GM19043 (cell line): ENCODE data around the gene CACNA2D2.

ENCODE experiments used
- ATAC-seq: cut with Tn5 transposase; IDR thresholded peaks from one replicate; pipeline ENCODE4 v1.9.1; 2021; ENCODE audit warnings: low read depth; ENCODE audit not compliant: unreplicated experiment

Gene CACNA2D2

DNA sequence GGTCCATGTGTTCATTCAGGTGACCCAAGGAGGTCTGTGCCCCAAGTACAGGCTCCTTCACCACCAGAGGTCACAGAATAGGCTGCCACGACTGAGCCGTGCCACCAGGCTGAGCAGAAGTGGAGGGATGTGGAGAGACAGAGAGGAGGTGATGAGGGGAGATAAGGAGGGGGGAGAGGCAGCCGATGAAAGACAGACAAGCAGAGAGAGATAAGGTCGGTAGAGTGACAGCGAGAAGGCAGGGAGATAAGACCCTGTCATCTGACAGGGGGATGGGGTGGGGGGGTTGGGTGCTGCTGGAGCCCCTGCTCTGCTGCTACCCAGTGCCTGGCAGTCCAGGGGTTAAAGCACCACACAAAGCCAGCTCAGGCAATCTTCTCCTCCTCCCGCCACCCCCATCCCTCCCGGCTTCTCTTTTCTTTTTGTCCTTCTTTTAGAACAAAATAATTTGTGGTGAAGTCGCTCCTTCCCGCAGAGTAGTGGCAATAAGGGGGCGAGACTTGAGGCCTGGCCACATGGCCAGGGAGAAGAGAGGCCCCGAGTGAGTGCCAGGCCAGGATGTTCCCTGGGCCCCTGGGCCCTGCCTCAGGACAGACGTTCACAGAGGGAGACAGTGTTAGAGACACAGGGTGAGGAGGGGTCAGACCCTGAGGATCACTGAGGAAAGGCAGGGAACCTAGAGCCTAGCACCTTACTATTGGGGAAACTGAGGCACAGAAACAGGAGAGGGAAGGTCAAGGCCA is 67.9 kb downstream of the CACNA2D2 start:
- ATAC-seq, result no peak

DNA sequence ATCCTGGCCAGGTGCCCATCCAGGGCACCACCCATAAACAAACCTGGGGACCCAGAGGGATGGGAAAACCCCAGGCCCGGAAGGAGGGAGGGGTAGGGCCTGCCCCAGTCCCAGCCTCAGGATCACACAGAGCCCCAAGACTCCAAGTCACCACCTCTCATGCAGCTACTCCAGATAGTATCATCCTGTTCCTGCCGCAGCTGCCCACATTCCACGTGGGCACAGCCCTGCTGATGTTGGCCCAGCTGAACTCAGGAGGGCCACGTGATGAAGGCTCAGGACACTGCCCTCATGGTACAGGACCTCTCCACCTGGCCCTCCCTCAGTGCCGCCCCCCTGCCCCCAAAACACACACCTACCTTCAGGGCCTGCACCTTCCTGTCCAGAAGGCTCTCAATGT is 69.5 kb downstream of the CACNA2D2 start:
- ATAC-seq, result no peak

DNA sequence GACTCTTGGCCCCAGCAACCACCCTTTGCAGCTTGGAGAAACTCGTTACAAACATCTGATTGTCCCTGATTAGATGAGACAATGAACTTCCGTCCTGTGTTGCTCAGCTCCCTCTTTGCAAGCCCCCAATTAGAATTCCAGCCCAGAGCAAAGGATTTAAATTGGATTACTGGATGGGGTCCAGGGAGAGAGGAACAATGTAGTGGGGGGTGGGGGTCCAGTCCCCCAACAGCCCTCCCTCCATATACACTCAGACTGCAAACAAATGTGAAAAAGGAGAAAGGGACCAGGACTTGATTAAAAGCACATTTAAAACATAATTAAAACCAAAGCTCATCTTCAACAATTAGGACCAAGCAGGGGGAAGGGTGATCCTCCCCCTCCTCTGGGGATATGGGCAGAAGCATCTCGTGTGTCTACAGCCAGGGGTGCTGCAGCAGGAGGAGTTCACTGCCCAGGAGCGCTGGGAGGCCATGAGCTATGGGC is 72.4 kb downstream of the CACNA2D2 start:
- ATAC-seq, result no peak

DNA sequence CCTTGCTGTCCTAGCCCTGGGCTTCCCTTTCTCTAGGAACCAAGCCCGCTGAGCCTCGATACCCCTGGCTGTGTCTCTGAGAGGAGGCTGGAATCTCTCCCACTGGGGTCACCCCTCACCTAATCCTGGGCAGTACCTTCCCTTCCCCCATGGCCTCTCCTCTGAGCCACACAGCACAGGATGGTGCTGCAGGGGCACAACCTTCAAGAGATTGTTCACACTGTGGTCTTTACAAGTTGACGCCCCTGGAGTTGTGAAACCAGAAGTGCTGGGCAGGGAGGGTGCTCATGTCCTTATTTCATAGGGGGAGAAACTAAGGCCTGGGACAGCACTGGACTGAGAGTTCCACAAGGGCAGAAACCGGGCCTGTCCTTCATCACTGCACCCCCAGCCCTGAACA is 73.2 kb downstream of the CACNA2D2 start:
- no peak for ATAC-seq

DNA sequence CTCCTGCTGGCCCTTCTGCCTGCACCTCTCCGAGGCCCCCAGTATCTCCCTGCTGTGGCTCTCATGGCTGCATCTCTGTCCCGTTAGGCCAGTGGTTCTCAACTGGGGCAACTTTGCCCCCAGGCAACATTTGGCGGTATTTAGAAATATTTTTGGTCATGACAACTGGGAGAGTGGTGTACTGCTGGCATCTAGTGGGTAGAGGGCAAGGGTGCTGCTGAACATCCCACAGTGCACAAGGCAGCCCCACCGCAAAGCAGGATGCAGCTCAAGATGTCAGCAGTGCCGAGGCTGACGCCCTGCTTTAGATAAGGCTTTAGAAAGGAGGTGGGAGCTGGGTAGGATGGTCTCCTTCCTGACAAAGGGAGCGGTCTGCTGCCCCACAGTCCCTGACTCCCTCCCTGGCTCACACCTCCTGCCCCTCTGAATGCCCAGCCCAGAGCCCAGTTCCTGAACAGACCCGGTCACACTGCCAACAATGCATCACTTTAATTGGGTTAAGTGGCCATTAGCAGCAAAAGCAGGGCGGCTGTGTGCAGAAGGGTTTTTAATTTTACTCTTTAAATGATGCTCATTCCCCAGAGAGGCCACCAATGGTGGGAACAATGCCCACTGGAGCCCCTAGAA is 75.3 kb downstream of the CACNA2D2 start:
- no peak for ATAC-seq

DNA sequence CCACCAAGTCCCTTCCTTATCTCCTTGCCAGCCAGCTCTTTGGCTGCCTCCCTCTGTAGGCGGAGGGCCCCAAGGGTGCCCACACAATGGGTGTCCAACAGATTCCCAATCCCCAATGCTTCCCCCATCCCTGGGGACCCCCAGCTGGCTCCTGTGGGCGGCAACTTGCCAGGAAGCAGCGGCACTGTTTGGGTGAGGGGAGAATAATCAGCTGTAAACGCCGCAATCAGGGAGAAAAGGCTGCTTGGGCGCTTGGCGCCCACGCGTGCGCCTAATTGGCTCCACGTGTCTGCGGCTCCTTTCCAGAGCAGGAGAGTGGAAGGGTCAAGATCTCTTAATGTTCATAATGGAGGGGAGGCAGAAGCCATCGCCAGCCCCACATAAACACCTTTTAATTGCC is 76.2 kb downstream of the CACNA2D2 start:
- ATAC-seq, result no peak

DNA sequence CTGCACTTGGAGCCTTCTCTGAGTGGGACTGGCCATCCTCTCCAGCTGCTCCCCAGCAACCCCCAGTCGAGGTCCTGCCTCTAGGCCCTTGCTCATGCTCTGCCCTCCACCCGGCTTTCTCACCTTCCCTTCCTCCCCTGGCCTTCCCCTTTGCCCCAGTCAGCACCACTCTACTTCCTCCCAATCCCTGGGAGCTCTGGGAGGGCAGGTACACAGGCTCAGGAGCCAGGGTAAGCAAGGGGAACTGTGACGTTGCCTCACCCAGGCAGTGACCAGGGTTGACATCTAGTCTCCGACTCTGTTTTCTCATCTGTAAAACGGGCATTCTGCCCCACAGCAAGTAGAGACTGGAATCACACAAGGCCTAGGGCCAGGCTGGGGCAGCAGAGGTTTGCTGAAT is 77.5 kb downstream of the CACNA2D2 start:
- no peak for ATAC-seq

DNA sequence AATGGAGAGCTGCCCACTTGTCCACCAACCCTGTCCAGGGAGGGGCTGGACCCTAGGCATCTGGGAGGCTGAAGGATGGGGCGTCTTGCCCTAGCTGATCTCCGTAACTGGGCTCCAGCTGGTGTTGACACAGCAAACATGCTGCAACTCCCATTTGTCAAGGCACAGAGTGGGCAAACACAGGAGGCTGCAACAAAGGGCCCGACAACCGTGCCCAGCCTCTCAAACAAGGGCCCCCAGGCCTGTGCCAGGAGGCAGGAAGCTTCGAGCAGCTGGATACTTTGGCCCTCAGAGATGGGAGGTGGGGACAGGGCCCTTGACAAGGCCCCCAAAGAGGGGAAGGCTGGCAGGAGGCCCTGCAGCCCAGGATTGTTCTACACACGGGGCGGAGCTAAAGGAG is 79.9 kb downstream of the CACNA2D2 start:
- ATAC-seq, result no peak

DNA sequence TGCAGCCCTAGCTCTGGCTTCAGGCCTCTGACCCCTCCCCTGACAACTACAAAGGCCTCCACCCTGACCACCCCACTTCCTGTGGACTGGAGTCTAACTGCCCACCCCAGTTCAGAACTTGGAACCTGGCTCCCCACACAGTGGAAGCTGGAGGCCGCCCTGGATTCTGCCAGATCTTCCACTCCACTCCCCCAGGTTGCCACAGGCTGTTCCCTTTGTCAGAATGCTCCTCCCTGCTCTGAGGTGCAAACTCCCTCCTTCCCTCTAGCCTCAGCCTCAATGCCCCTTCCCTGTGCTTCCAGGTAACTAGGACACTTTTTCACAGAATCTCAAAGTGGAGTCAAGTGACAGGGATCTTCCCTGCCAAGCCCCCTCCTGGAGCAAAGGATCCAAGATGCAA is 81.3 kb downstream of the CACNA2D2 start:
- no peak for ATAC-seq

DNA sequence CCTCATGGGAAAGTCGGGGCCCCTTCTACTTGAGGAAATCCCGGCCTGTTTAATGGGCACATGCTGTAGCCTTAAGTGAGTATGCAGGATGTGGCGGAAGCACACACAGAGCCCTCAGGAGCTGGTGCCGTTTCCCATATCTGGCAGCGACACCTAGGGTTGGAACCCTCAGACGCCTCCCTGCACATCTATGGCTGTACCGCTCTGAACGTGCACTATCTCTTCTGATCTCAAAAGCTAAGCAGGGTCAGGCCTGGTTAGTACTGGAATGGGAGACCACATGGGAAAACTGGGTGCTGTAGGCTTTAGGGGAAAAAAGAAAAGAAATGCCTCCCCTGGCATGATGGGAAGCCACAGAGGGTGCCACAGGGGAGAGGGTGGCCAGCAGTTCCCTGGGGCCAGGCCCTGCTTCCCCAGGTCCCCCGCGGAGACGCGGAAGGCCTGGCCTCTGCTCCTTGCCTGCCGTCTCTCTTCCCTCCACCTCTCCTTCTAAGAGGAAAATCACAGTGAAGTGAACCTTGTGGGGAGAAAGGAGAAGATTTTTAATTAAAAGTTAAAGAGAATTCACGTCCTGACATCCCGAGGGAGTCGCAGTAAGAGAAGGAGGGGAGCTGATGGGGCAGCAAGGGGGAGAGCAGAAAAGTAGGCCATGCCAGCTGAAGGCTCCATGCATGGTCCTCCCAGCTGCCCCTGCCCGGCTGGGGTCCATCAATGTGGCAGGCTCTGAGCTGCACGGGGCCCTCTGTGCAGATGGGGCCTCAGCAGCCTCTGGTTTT is 83.7 kb downstream of the CACNA2D2 start:
- no peak for ATAC-seq

DNA sequence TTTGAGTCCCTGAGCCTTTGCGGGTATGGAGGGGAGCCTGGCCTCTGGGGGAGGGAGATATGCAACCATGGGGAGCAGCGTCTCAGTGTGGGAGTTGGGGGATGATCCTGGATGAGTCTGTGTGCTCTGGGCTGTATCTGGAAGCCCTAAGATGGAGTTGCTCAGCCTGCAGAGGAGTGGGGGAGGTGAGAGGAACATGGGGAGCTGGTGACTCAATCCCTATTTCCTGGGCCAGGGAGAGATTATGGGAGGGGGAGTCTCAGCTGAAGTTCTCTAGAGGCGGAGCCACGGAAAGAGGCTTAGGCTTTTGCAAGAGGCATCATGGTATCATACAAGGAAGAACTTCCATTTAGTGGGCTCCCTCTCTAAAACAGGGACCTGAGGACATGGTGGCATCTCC is 84.6 kb downstream of the CACNA2D2 start:
- ATAC-seq, result no peak

DNA sequence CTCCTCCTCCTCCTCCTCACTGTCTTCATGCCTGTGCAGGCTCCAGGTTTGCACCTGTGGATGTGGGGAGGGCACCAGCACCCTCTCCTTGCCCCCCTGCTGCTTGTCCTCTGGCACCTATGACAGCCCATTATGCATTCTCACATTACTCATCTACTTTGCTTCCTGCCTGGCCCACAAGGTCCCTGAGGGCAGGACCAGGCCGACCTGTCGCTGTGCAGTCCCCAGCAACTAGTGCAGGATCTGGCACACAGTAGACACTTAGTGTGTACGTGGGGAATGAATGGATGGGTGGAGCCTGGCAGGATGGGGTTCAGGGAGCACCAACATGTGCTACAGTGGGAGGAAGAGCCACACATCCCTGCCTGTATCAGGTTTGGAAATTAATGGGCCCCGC is 85.8 kb downstream of the CACNA2D2 start:
- ATAC-seq, result no peak

DNA sequence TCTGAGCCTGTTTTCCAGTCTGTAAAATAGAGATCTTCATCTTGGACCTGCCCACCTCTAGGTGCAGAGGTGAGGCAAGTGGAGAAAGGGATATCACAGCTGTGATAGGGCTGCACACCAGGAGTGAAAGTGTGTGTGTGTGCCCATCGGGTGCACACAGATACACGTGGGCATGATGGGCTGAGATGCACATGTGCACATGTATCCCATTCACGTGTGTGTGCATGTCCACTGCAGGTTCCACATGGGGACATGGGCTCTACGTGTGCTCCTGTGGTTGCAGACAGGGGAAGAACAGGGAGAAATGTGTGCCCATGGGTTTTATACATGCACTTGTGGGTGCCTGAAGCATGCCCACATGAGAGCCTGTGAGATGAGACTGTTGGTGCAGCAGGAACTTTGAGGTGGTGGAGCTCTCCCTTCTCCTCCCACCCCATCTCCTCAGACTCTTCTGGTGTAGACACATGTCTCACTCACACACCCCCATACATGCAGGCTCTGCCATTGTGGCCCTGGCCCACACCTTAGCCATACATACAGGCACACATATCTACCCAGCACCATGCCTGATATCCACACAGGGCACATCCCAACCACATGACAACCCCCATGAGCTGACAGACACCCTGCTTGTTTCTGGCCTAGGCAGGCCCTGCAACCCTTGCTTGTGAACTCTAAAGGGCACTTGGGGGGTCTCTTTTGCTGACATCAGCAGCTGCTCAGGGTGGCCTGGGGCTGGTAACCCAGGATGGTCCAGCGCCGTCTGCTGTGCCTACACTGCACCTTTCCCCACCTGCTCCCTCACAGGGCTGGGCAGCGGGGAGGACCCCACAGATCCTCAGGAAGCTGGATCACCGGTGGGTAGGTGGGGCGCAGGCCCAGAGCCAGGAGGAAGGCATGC is 86.4 kb downstream of the CACNA2D2 start:
- ATAC-seq, result no peak

DNA sequence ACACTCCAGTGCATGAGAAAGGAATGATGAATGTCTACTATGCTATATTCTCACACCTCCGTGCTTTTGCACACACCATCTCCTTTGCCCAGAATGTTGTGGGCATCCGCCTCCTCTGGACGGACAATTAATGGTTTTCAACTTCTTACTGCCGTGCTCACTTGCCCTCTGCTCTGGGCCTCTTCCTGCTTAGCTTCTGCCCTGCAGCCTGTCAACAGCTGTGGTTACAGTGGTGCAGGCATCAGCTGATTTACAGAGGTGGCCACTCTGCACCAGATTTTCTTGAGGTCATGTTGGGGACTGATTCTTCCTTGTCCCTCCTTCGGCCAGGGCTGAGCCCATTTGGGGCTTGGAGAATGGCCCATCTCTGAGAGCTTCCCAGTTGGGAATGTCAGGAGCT is 87.6 kb downstream of the CACNA2D2 start:
- ATAC-seq, result no peak

DNA sequence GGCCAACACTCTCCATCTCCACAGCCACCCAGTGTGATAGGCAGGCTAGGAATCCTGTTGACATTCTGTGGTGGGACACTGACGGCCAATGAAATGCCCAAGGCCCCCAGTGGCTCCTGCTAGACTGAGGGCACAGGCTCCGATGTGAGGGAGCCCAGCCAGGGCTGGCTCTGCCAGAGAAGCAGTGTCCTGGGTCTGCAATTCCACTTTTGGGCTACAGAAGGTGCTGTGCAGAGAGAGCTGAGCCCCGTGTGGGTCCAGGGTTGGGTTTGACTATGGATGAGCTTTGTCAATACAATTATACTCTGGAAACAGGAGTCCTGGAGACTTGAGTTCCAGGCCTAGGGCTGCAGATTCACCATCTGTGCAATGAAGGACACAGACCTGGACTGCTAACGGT is 88.4 kb downstream of the CACNA2D2 start:
- no peak for ATAC-seq

DNA sequence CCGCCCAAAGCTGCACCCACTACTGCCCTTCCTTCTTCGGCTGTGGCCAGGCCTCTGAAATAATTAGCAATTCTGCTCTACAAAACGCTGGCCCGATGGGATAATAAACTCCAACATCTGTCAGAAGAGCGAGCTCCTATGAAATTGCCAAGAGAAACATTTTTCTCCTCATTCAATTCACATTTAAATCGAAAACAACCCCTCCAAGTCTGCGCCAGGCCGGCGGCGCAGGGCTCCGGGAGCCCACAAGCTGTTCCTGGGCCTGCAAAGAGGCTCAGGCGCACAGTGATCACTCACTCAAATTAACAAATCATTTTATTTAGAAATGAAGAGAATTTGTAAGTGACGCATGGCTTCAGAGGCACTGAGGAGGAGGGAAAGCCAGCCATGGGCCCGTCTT is 88.8 kb downstream of the CACNA2D2 start:
- no peak for ATAC-seq

DNA sequence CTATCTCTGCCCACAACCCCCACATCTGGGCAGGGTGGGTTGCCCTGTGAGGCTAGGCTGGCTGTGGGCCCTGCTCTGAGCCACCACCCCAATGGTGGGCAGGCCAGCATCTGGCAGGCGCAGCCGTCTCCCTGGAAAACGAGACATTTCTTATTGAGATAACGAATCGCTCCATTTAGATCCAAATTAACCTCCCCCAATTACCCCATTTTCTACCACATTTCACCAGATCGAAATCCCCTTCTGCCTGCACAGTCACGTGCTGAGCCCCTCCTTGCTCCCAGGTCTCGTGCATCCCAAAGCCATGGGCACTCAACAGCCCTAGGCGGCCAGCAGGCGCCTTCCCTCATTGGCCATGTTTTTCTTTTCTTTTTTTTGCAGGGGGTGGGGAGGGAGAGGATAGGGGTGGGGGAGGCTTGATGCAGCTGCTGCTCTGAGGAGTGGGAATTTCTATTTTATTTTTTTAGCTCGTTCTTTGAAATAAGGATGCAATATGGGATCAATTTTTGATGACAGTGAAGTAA is 91.1 kb downstream of the CACNA2D2 start:
- no peak for ATAC-seq

DNA sequence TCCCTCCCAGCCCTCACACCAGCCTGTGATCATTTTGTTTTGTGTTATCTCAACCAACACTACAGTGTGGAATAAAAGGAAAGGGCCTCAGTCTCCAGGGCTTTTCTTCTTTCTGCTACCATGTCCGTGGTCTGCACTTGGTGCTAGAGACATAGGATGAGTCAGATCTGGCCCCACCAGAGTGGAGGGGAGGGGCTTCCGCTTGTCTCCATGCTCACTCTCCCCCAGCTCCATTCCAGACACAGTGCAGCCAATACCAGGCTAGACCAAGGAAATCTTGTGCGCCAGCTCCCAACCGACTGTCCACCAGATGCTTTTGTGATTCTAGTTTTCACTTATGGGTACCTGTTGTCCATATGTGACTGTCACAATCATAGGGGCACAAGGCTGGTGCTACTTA is 92.2 kb downstream of the CACNA2D2 start:
- ATAC-seq, result no peak

DNA sequence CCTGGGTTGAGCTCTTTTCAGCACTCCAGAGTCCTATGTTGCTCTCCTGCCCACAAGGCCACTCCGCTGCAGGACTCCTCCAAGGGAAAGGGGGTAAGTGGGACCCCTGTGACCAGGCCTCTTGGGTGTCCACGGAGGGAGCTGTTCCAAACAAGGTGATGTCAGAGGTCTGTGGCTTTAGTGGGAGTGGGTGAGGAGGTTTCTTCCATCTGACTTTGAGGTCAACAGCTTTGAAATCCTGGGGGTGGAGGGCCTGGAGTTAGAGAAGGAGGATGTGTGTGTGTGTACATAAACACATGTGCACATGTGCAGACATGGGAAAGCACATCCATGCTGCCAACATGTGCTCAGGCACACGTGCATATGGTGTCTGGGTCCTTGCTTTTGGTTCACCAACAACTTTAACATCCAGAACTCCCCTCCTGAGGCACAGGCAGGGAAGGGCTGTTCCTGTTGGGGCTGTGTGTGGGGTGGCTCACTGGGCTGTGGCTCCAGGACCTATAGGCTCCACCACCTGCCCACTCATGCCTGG is 92.8 kb downstream of the CACNA2D2 start:
- ATAC-seq, result no peak

DNA sequence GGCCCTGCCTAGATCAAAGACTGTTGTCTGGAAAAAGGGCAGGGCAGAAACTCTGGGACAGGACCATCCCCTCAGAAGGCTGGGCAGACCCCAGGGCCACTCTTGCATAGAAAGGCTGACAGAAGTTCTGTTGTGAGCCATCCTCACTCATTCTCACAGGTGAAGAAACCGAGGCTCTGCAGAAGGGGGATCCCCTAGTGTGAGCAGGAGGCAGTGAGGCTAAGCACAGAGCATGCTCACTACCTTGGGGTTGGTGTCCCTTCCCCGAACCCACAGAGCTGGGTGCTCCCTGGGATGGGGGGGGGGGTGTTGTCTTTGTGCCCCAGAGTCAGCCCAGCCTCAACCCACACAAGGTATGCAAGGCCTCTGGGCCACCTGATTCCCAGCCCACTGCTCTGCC is 93.2 kb downstream of the CACNA2D2 start:
- ATAC-seq, result no peak
